Renal pelvis (tissue), 3 donors: ENCODE measurements around the gene HSPA8. TPM values are rescaled to one million over a fixed set of nuclear protein-coding genes. Genes with fewer than 3 reads are reported as not detected.

Experiments used
- polyA plus RNA-seq, 3 donors: library from polyadenylated mRNA; unstranded; fragments of 120-200 nt; gene quantifications; one replicate each; pipeline ENCODE4 v1.2.1, GENCODE V29; 2013; ENCODE audit not compliant: insufficient read length in 3 of 3

HSPA8 gene
- polyA plus RNA-seq, 3 donors: 1,151 to 1,482 (median 1,389) TPM

Other genes starting within 250 kb of the HSPA8 start
- gene CRTAM, start 223.6 kb downstream of the HSPA8 start, polyA plus RNA-seq: under 1 TPM in 1 of 3 donors, not detected in 2; 0.09 TPM
- 10 to 100 TPM; 11.0 to 12.5 (median 11.4) TPM for gene JHY, start 179.4 kb downstream of the HSPA8 start, polyA plus RNA-seq
- gene BSX, start 80.3 kb downstream of the HSPA8 start, polyA plus RNA-seq: not detected
- gene CLMP, start 133.1 kb upstream of the HSPA8 start, polyA plus RNA-seq: 10 to 100 TPM; 26.1 to 30.7 (median 27.2) TPM